GM23248 (cell line): ENCODE measurements around the gene MEG3. TPM values are rescaled to one million over a fixed set of nuclear protein-coding genes. Genes with fewer than 3 reads are reported as not detected.

Experiments used
- DNase-seq: peaks from one replicate; pipeline ENCODE4 v3.0.0-alpha.2; 2015
- H2AFZ ChIP-seq: fragments of 200-600 bp; sonication (generic); 2 replicates; pipeline ENCODE4 v1.6.1; 2016; ENCODE audit warnings: antibody characterized with exemption
- H3F3A ChIP-seq: fragments of 200-600 bp; sonication (generic); 2 replicates; pipeline ENCODE4 v1.6.1; 2016; ENCODE audit warnings: mild to moderate bottlenecking, antibody characterized with exemption, mixed run types; ENCODE audit not compliant: insufficient read depth
- H3K27ac ChIP-seq: fragments of 200-600 bp; sonication (generic); 2 replicates; pipeline ENCODE4 v1.5.1; 2016; ENCODE audit warnings: mild to moderate bottlenecking
- H3K27me3 ChIP-seq: fragments of 200-600 bp; sonication (generic); replicated peaks from 2 replicates; pipeline ENCODE4 v1.6.1; 2016; ENCODE audit warnings: mild to moderate bottlenecking; ENCODE audit not compliant: insufficient read depth
- H3K36me3 ChIP-seq: fragments of 200-600 bp; sonication (generic); 2 replicates; pipeline ENCODE4 v1.6.1; 2016; ENCODE audit warnings: low read depth, mild to moderate bottlenecking
- H3K4me1 ChIP-seq: fragments of 200-600 bp; sonication (generic); 2 replicates; pipeline ENCODE4 v1.6.1; 2016; ENCODE audit warnings: mild to moderate bottlenecking; ENCODE audit not compliant: insufficient read depth
- H3K4me2 ChIP-seq: fragments of 200-600 bp; sonication (generic); one replicate; pipeline ENCODE4 v1.6.1; 2016; ENCODE audit warnings: mild to moderate bottlenecking; ENCODE audit not compliant: unreplicated experiment
- H3K4me3 ChIP-seq: fragments of 200-600 bp; sonication (generic); 2 replicates; pipeline ENCODE4 v1.5.1; 2016; ENCODE audit warnings: mild to moderate bottlenecking
- H3K79me2 ChIP-seq: fragments of 200-600 bp; sonication (generic); 2 replicates; pipeline ENCODE4 v1.6.1; 2016; ENCODE audit warnings: mild to moderate bottlenecking; ENCODE audit not compliant: insufficient read depth
- H3K9ac ChIP-seq: fragments of 200-600 bp; sonication (generic); 2 replicates; pipeline ENCODE4 v1.6.1; 2016; ENCODE audit warnings: mild to moderate bottlenecking
- H3K9me2 ChIP-seq: fragments of 200-600 bp; sonication (generic); 2 replicates; pipeline ENCODE4 v1.6.1; 2016; ENCODE audit warnings: mixed run types, mild to moderate bottlenecking, moderate library complexity; ENCODE audit not compliant: insufficient read depth
- H3K9me3 ChIP-seq: fragments of 200-600 bp; sonication (generic); one replicate; pipeline ENCODE4 v1.6.1; 2017; ENCODE audit warnings: low read depth
- H4K20me1 ChIP-seq: fragments of 200-600 bp; sonication (generic); 2 replicates; pipeline ENCODE4 v1.6.0; 2016; ENCODE audit not compliant: insufficient read depth
- EZH2 ChIP-seq: fragments of 200-600 bp; sonication (generic); IDR thresholded peaks from 2 replicates; pipeline ENCODE4 v1.6.1; 2018; ENCODE audit warnings: antibody characterized with exemption, mild to moderate bottlenecking; ENCODE audit not compliant: insufficient read depth, poor library complexity, severe bottlenecking
- EZH2phosphoT487 ChIP-seq: fragments of 200-600 bp; sonication (generic); IDR thresholded peaks from 2 replicates; pipeline ENCODE4 v1.6.1; 2018; ENCODE audit warnings: antibody characterized with exemption, moderate library complexity, mild to moderate bottlenecking, low read depth; ENCODE audit not compliant: insufficient read depth
- WGBS, 2 experiments: methylation state at CpG; one replicate each; pipeline ENCODE4 v1.1.6; 2015 to 2017; ENCODE audit warnings: low lambda C conversion rate in 2 of 2, low coverage in 1 of 2; ENCODE audit errors: missing lambda C conversion rate in 2 of 2; 5-methylcytosine and 5-hydroxymethylcytosine counted together
- in situ Hi-C: fragments of 300-500 bp; cut with MboI; formaldehyde crosslinking; loops from 2 replicates; pipeline ENCODE4 v1.15.0; 2020
- polyA plus RNA-seq: library from polyadenylated mRNA; unstranded; fragments of >200 nt; fragmentation: Nextera tagmentation; extraction: Ambion mirVana; gene quantifications from 2 replicates; pipeline ENCODE4 v1.2.1, GENCODE V29; 2016
- total RNA-seq: library from RNA; depleted of rRNA; stranded (reverse); fragments of >200 nt; shearing (Covaris generic); gene quantifications from 2 replicates; pipeline ENCODE4 v1.2.3, GENCODE V29; 2014

MEG3 gene
- total and polyA plus RNA-seq, 2 experiments from 2014 or later, result 101 to 228 TPM

DNA sequence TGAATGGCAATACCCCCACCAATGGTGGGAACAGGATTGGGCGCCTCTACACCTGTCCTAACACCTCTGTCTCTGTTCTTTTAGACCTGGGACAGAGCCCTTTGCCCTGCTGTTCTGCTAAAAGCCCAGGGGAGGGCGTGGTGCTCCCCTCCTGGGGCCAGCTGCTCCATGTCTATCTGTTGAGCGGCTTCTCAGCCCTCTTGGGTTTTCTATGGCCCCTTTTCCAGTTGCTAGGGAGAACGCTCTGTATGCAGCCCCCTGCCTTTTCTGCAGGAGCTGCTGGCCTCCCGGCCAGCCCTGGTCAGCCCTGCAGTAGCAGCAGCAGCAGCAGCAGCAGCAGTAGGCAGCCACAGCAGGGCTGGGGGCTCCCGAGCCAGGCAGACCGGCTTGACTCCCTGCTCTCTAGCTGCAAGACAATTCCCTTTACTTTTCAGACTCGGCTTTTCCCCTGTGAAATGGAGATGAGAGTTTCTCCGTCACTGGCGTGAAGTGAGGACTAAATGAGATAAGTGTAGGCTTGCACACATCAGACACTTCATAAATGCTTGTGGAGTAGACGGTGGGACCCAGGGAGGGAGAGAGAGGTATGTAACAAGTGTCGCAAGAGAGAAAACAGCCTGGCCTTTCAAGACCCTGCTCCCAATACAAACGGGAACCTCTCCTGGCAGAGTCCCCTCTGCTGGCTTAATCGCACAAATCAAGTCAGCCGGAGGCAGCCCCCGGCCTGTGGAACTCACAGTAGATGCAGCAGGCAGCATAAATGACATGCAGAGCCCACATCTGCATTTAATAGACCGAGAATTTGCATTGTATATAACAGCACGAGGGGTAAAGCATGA is 76.6 kb downstream of the MEG3 start:
- Histone ChIP-seq H4K20me1 (no peaks in the 10 kb centered on the region), H3K9me2 (no peaks in the 10 kb centered on the region), H3K9me3 (no peaks in the 10 kb centered on the region), H3K4me1 (no peaks in the 10 kb centered on the region), H3K79me2 (no peaks in the 10 kb centered on the region), H3K27me3 (peaks cover 17% of the 10 kb centered on the region), H3F3A (peaks cover 6% of the 10 kb centered on the region; the same call in 1 of the 2 replicates), H3K4me2 (no peak overlapping the region), H3K9ac (no peak overlapping the region), H3K27ac (no peak overlapping the region), H3K36me3 (peaks cover 11% of the 10 kb centered on the region; the same call in 1 of the 2 replicates), H2AFZ (no peak overlapping the region), H3K4me3 (no peak overlapping the region)
- in situ Hi-C loops, result no loop called here
- DNase-seq, result no peak
- whole genome bisulfite sequencing, 2 experiments, result 64 to 69% methylated on average over 18 of the region's 18 CpGs
- TF ChIP-seq EZH2phosphoT487, result no peak
- no peak for TF ChIP-seq EZH2

- Histone ChIP-seq H3K27me3 (peaks cover 17% of the 10 kb centered on the region), H3F3A (peaks cover 8% of the 10 kb centered on the region), H3K9me3 (no peaks in the 10 kb centered on the region), H4K20me1 (no peaks in the 10 kb centered on the region), H3K36me3 (peaks cover 15% of the 10 kb centered on the region), H3K9me2 (no peaks in the 10 kb centered on the region), H3K27ac (no peak overlapping the region), H2AFZ (no peak overlapping the region), H3K4me1 (no peaks in the 10 kb centered on the region), H3K9ac (no peak overlapping the region), H3K4me2 (no peak overlapping the region), H3K4me3 (no peak overlapping the region), H3K79me2 (no peaks in the 10 kb centered on the region)
- no peak for DNase-seq
- TF ChIP-seq EZH2phosphoT487 (no peak), EZH2 (no peak)
- 76 to 77% methylated on average over 10 of the region's 10 CpGs for WGBS, 2 experiments
- in situ Hi-C loops, result no loop called here
Measured at GRCh38 chr14:100903134-100903468, 77.2 kb downstream of the MEG3 start.

DNA sequence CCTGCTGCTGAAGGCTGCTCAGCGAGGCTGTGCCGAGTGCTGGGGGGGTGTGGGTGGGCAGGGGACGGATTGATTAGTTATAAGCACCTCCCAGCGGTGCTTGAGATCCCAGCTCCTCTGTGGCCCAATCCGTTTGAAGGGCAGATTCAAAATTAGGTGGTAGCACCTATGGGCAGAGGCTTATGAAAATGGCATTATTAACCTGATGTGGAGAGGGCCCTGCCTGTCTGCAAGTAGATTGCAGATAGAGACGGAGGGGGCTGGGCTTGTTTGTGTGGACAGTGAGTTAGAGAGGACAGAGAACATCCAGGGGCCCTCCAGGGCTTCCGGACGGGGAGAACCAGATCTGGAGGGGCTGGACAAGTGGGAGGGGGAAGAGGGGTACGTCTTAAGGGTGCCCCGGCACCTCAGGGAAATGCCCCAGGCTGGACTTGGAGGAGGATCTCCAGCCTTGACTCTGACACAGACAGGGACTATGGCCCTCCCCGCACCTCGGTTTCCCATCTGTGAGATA is 77.8 kb downstream of the MEG3 start, which contains the start of gene RTL1:
TSS of gene RTL1 (minus strand) at position 51 of the 514 bp plus-strand sequence. CDS start 18,934 bp downstream, outside the sequence.
- in situ Hi-C loops, result no loop called here
- Histone ChIP-seq H3K9me2 (no peaks in the 10 kb centered on the region), H3F3A (peaks cover 14% of the 10 kb centered on the region), H3K9me3 (no peaks in the 10 kb centered on the region), H3K27me3 (peaks cover 17% of the 10 kb centered on the region), H2AFZ (no peak within 1 kb of the TSS), H3K4me1 (no peaks in the 10 kb centered on the region), H3K36me3 (peaks cover 15% of the 10 kb centered on the region), H3K9ac (no peak within 1 kb of the TSS), H3K4me2 (no peak within 1 kb of the TSS), H4K20me1 (no peaks in the 10 kb centered on the region), H3K27ac (no peak within 1 kb of the TSS), H3K4me3 (no peak within 1 kb of the TSS), H3K79me2 (no peaks in the 10 kb centered on the region)
- DNase-seq, result no peak
- WGBS, 2 experiments, result 71 to 74% methylated on average over 8 to 12 of the region's 12 CpGs
- TF ChIP-seq EZH2, result no peak
- TF ChIP-seq EZH2phosphoT487, result no peak

DNA sequence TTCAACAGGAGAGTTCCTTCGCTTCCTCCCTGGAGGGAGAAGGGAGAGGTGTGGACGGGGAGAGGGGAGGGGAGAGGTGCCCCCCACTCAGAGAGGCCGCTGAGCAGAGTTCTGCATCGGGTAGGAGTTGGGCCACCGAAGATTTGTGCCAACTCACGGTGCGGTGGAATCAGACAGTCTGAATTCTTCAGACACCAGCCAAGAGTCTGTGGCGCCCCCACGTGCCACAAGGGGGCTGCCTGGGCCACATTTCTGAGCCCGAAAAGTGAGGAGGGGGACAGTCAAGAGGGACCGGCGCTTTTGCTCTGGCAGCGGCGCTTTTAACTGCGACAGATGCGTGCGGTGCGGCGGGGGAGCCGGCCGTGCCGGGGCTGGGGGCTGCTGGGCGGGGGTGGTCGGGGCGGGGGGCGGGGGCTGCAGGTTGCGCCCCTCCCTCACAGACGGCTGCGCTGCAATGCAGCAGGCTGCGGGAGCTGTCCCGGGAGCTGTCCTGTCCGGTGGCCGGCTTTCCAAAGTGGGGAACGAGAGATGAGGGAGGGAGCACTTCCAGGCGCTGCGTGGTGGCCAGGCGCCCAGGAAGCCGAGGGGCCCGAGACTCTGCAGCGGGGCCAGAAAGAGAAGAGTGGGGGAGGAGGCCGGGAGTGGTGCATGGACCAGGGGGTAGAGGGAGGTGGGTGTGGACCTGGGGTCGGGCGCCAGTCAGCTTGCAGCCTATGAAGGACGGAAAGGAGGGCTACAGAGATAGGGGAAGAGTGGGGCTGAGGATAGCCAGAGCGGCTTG is 78.6 kb downstream of the MEG3 start:
- in situ Hi-C loops, result no loop called here
- Histone ChIP-seq H2AFZ (no peak overlapping the region), H3F3A (peaks cover 18% of the 10 kb centered on the region), H3K79me2 (no peaks in the 10 kb centered on the region), H3K9me2 (no peaks in the 10 kb centered on the region), H3K27ac (no peak overlapping the region), H3K4me3 (no peak overlapping the region), H3K9ac (no peak overlapping the region), H4K20me1 (no peaks in the 10 kb centered on the region), H3K36me3 (peaks cover 15% of the 10 kb centered on the region), H3K4me2 (no peak overlapping the region), H3K9me3 (no peaks in the 10 kb centered on the region), H3K27me3 (peaks cover 13% of the 10 kb centered on the region), H3K4me1 (no peaks in the 10 kb centered on the region)
- DNase-seq, result peak; percentile 13
- TF ChIP-seq EZH2phosphoT487, result no peak
- no peak for TF ChIP-seq EZH2
- 44 to 49% methylated on average over 25 to 45 of the region's 45 CpGs for WGBS, 2 experiments
